DOHH2 (cell line): ENCODE measurements around the gene SLC39A11.

Experiments used
- H3F3A ChIP-seq: fragments of 200-600 bp; sonication (generic), shearing (Covaris generic); 2 replicates; pipeline ENCODE4 v1.6.0; 2016; ENCODE audit warnings: antibody characterized with exemption, mild to moderate bottlenecking; ENCODE audit not compliant: control insufficient read depth, insufficient read depth
- H3K27ac ChIP-seq: fragments of 200-600 bp; sonication (generic); 2 replicates; pipeline ENCODE4 v1.5.1; 2014; ENCODE audit warnings: low read depth, mild to moderate bottlenecking, low read length, moderate library complexity
- H3K27me3 ChIP-seq: fragments of 200-600 bp; sonication (generic); 2 replicates; pipeline ENCODE4 v1.6.1; 2014; ENCODE audit warnings: mild to moderate bottlenecking, low read length, mixed read lengths; ENCODE audit not compliant: control insufficient read depth
- H3K36me3 ChIP-seq: fragments of 200-600 bp; sonication (generic); 2 replicates; pipeline ENCODE4 v1.6.1; 2014; ENCODE audit warnings: mild to moderate bottlenecking, low read length, moderate library complexity, mixed read lengths; ENCODE audit not compliant: control insufficient read depth
- H3K4me1 ChIP-seq: fragments of 200-600 bp; sonication (generic); 2 replicates; pipeline ENCODE4 v1.6.1; 2014; ENCODE audit warnings: mild to moderate bottlenecking, low read length, mixed read lengths; ENCODE audit not compliant: control insufficient read depth
- H3K4me2 ChIP-seq: fragments of 200-600 bp; sonication (generic); 2 replicates; pipeline ENCODE4 v1.6.0; 2014; ENCODE audit warnings: mild to moderate bottlenecking, low read length, moderate library complexity
- H3K4me3 ChIP-seq: fragments of 200-600 bp; sonication (generic); 2 replicates; pipeline ENCODE4 v1.5.1; 2014; ENCODE audit warnings: mild to moderate bottlenecking, low read length, mixed read lengths
- H3K79me2 ChIP-seq: fragments of 200-600 bp; sonication (generic); 2 replicates; pipeline ENCODE4 v1.6.1; 2014; ENCODE audit warnings: mild to moderate bottlenecking, low read length, mixed read lengths; ENCODE audit not compliant: control insufficient read depth
- H3K9me2 ChIP-seq: fragments of 200-600 bp; sonication (generic); replicated peaks from 2 replicates; pipeline ENCODE4 v1.6.1; 2014; ENCODE audit warnings: mild to moderate bottlenecking, low read length, mixed read lengths; ENCODE audit not compliant: control insufficient read depth
- H3K9me3 ChIP-seq: fragments of 200-600 bp; sonication (generic); 2 replicates; pipeline ENCODE4 v1.6.1; 2014; ENCODE audit warnings: antibody characterized with exemption, low read length, mixed read lengths; ENCODE audit not compliant: control insufficient read depth, insufficient read depth
- H4K20me1 ChIP-seq: fragments of 200-600 bp; sonication (generic); 2 replicates; pipeline ENCODE4 v1.6.0; 2014; ENCODE audit warnings: low read depth, mild to moderate bottlenecking, antibody characterized with exemption, low read length, moderate library complexity; ENCODE audit not compliant: control insufficient read depth, insufficient read depth
- EZH2phosphoT487 ChIP-seq: fragments of 200-600 bp; sonication (generic); IDR thresholded peaks from 2 replicates; pipeline ENCODE4 v1.6.1; 2017; ENCODE audit warnings: borderline replicate concordance, mild to moderate bottlenecking, antibody characterized with exemption, low read length, moderate library complexity, mixed read lengths
- TF ChIP-seq, protein P1 (sequence below): fragments of 200-600 bp; sonication (generic); IDR thresholded peaks from one replicate; pipeline ENCODE4 v1.5.1; 2014; ENCODE audit warnings: antibody characterized with exemption, mild to moderate bottlenecking, low read depth, low read length; ENCODE audit not compliant: poor library complexity, severe bottlenecking

SLC39A11 gene

DNA sequence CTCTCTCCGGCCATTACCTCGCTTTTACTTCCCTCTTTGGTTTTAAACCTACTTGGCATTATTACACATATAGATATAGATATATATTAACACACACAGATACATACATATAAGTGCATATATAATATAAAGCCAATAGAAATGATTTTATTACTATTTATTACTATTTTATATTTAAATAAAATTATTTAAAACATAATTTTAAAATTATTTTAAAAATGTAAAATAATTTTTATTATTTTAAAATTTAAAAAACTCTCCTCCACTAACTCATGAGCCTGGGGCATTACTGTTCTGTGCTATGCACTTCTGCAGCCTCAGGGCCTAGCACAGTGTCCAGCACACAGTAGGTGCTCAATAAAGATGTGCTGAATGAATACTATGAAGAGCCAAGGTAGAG is 200.9 kb downstream of the SLC39A11 start:
- no peaks in the 10 kb centered on the region for H3K27me3 ChIP-seq
- no peak overlapping the region for H3K27ac ChIP-seq
- no peaks in the 10 kb centered on the region for H3K79me2 ChIP-seq
- TF ChIP-seq, protein P1, sequence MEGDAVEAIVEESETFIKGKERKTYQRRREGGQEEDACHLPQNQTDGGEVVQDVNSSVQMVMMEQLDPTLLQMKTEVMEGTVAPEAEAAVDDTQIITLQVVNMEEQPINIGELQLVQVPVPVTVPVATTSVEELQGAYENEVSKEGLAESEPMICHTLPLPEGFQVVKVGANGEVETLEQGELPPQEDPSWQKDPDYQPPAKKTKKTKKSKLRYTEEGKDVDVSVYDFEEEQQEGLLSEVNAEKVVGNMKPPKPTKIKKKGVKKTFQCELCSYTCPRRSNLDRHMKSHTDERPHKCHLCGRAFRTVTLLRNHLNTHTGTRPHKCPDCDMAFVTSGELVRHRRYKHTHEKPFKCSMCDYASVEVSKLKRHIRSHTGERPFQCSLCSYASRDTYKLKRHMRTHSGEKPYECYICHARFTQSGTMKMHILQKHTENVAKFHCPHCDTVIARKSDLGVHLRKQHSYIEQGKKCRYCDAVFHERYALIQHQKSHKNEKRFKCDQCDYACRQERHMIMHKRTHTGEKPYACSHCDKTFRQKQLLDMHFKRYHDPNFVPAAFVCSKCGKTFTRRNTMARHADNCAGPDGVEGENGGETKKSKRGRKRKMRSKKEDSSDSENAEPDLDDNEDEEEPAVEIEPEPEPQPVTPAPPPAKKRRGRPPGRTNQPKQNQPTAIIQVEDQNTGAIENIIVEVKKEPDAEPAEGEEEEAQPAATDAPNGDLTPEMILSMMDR = no peak
- no peak for TF ChIP-seq EZH2phosphoT487
- H3F3A ChIP-seq = no peaks in the 10 kb centered on the region
- no peak overlapping the region for H3K4me2 ChIP-seq
- H4K20me1 ChIP-seq = no peaks in the 10 kb centered on the region
- no peak overlapping the region for H3K4me3 ChIP-seq
- H3K4me1 ChIP-seq = no peaks in the 10 kb centered on the region
- no peaks in the 10 kb centered on the region for H3K36me3 ChIP-seq
- H3K9me2 ChIP-seq = no peaks in the 10 kb centered on the region
- no peaks in the 10 kb centered on the region for H3K9me3 ChIP-seq

DNA sequence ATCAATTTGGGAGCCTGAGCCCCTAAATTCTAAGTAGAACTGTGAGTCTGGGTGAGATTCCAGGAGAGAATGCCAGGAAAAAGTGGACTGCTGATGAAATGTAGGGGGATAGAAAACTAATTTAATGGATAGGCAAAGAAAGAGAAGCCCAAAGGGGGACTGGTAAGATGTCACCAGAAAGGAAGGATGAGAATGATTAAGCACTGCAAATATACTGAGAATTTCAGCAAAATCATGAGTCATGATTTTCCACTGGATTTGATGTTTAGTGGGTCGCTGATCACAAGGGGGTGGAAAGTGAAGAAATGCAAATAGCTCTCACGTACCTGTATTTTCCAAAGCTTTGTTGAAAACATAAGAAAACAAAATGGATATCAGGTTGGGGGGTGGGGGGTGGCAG is 201.8 kb downstream of the SLC39A11 start:
- no peaks in the 10 kb centered on the region for H3K36me3 ChIP-seq
- H3K27ac ChIP-seq = no peak overlapping the region
- H3K79me2 ChIP-seq = no peaks in the 10 kb centered on the region
- no peaks in the 10 kb centered on the region for H3K9me2 ChIP-seq
- no peaks in the 10 kb centered on the region for H4K20me1 ChIP-seq
- no peaks in the 10 kb centered on the region for H3K4me1 ChIP-seq
- no peak overlapping the region for H3K4me3 ChIP-seq
- H3K9me3 ChIP-seq = no peaks in the 10 kb centered on the region
- H3F3A ChIP-seq = no peaks in the 10 kb centered on the region
- TF ChIP-seq, protein P1 = no peak
- no peak for TF ChIP-seq EZH2phosphoT487
- H3K27me3 ChIP-seq = no peaks in the 10 kb centered on the region
- H3K4me2 ChIP-seq = no peak overlapping the region

DNA sequence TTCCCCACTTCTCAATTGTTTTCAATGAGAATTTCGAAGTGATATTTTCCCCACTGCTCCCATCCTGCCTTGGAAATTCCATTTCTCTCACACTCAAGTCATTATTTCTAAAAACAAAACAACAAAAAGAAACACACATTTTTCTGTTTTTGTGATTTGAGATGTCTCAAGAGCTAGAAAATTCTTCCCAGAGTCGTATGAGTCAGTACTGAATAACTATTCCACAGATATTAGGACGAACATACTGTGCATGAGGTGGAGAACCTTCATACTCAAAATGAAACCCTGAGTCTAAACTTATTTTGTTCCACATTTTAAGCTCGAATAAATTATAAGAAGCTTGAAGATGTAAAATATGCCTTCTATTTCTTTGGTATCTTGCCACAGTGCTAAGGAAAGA is 204.6 kb downstream of the SLC39A11 start:
- no peaks in the 10 kb centered on the region for H3K36me3 ChIP-seq

More for the DNA sequence above, 204.6 kb downstream of the SLC39A11 start:
- Histone ChIP-seq H3K4me1 (no peaks in the 10 kb centered on the region), H3K4me2 (no peak overlapping the region), H3K79me2 (no peaks in the 10 kb centered on the region), H3K9me2 (no peaks in the 10 kb centered on the region), H4K20me1 (no peaks in the 10 kb centered on the region), H3K27me3 (no peaks in the 10 kb centered on the region), H3K4me3 (no peak overlapping the region), H3K27ac (no peak overlapping the region), H3F3A (no peaks in the 10 kb centered on the region), H3K9me3 (no peaks in the 10 kb centered on the region)
- TF ChIP-seq, protein P1 = no peak
- TF ChIP-seq EZH2phosphoT487 = no peak
